ENCODE results near the gene OPRL1. TPM values are rescaled to one million over a fixed set of nuclear protein-coding genes. Genes with fewer than 3 reads are reported as not detected.
A peak's percentile ranks its signal among the peaks of the same experiment; 100 is the strongest.

The OPRL1 gene
- total and polyA plus RNA-seq, 2 donors (not counting 1 experiment from before 2014, with no cell fraction given) = 3.5 to 6.2 TPM

- POLR2A ChIA-PET = no interaction called here
- Histone ChIP-seq H3K4me3 (ENCODE audit: control extremely low read depth in 1 of 5, extremely low read depth in 1 of 5, insufficient read depth in 1 of 5, low read depth in 2 of 5, low read length in 4 of 5) (no peak overlapping the region), H3K9ac (ENCODE audit: low read length) (no peak overlapping the region), H3K36me3 (replicated peaks in 1 of 2; ENCODE audit: control extremely low read depth in 1 of 2, control insufficient read depth in 1 of 2, extremely low read depth in 1 of 2, insufficient read depth in 2 of 2, low read length in 1 of 2) (no peaks in the 10 kb centered on the region), H3K9me3 (ENCODE audit: control extremely low read depth in 1 of 3, control insufficient read depth in 2 of 3, insufficient read depth in 1 of 3, low read length in 2 of 3) (peaks cover 0 to 8% (median 0%) of the 10 kb centered on the region in 3 donors), H4K20me1 (ENCODE audit: control insufficient read depth, insufficient read depth, low read length, poor library complexity, severe bottlenecking) (no peaks in the 10 kb centered on the region), H3K4me2 (replicated peaks; ENCODE audit: low read depth, low read length, poor library complexity, severe bottlenecking) (no peak overlapping the region), H2AFZ (ENCODE audit: insufficient read depth, low read depth, low read length, poor library complexity, severe bottlenecking) (no peak overlapping the region), H3K4me1 (ENCODE audit: control insufficient read depth in 2 of 2, insufficient read depth in 2 of 2, low read length in 2 of 2) (peaks cover 9 to 18% of the 10 kb centered on the region in 2 donors), H3K79me2 (ENCODE audit: control insufficient read depth, insufficient read depth, low read length) (no peaks in the 10 kb centered on the region), H3K27ac (ENCODE audit: low read length in 2 of 2) (no peak overlapping the region), H3K27me3 (replicated peaks in 1 of 4; ENCODE audit: control extremely low read depth in 1 of 4, control insufficient read depth in 3 of 4, insufficient read depth in 4 of 4, low read length in 3 of 4) (peaks cover 0 to 52% (median 18%) of the 10 kb centered on the region in 4 experiments)
- ATAC-seq (ENCODE audit: low read depth) (no peak), DNase-seq (no peak)
- no peak overlapping the region for H3K4me3 Mint-ChIP-seq
- H3K4me1 Mint-ChIP-seq = peaks cover 15% of the 10 kb centered on the region
- peaks cover 23% of the 10 kb centered on the region for H3K27me3 Mint-ChIP-seq
- intact Hi-C loops (cut with micrococcal nuclease) = no loop called here
- WGBS (ENCODE audit: insufficient coverage) = 48% methylated on average over 22 of the region's 22 CpGs
- peak overlapping the region; percentile 26 for H3K27ac Mint-ChIP-seq
- no peaks in the 10 kb centered on the region for H3K9me3 Mint-ChIP-seq (ENCODE audit: insufficient read depth)
- no peak for TF ChIP-seq EZH2 (IDR thresholded peaks at IDR 0.05; ENCODE audit: borderline replicate concordance, insufficient read depth, low read depth, low read length, poor library complexity, severe bottlenecking)
- TF ChIP-seq CTCF (IDR thresholded peaks at IDR 0.05) = no peak
- CTCF ChIA-PET = no interaction called here
Observed at GRCh38 chr20:64055893-64056638, 23.8 kb upstream of the OPRL1 start.

GRCh38 chr20:64056639-64056888 lies 23.3 kb upstream of the OPRL1 start:
- Mint-ChIP-seq H3K27me3 (peaks cover 23% of the 10 kb centered on the region), H3K9me3 (ENCODE audit: insufficient read depth) (no peaks in the 10 kb centered on the region), H3K4me3 (no peak overlapping the region), H3K4me1 (peaks cover 15% of the 10 kb centered on the region), H3K27ac (no peak overlapping the region)
- Histone ChIP-seq H4K20me1 (ENCODE audit: control insufficient read depth, insufficient read depth, low read length, poor library complexity, severe bottlenecking) (no peaks in the 10 kb centered on the region), H3K27ac (ENCODE audit: low read length in 2 of 2) (no peak overlapping the region), H3K9ac (ENCODE audit: low read length) (no peak overlapping the region), H3K36me3 (replicated peaks in 1 of 2; ENCODE audit: control extremely low read depth in 1 of 2, control insufficient read depth in 1 of 2, extremely low read depth in 1 of 2, insufficient read depth in 2 of 2, low read length in 1 of 2) (no peaks in the 10 kb centered on the region), H2AFZ (ENCODE audit: insufficient read depth, low read depth, low read length, poor library complexity, severe bottlenecking) (no peak overlapping the region), H3K9me3 (ENCODE audit: control extremely low read depth in 1 of 3, control insufficient read depth in 2 of 3, insufficient read depth in 1 of 3, low read length in 2 of 3) (peaks cover 0 to 8% (median 0%) of the 10 kb centered on the region in 3 donors), H3K79me2 (ENCODE audit: control insufficient read depth, insufficient read depth, low read length) (no peaks in the 10 kb centered on the region), H3K4me2 (replicated peaks; ENCODE audit: low read depth, low read length, poor library complexity, severe bottlenecking) (no peak overlapping the region), H3K4me1 (ENCODE audit: control insufficient read depth in 2 of 2, insufficient read depth in 2 of 2, low read length in 2 of 2) (peaks cover 9 to 18% of the 10 kb centered on the region in 2 donors), H3K4me3 (ENCODE audit: control extremely low read depth in 1 of 5, extremely low read depth in 1 of 5, insufficient read depth in 1 of 5, low read depth in 2 of 5, low read length in 4 of 5) (no peak overlapping the region), H3K27me3 (replicated peaks in 1 of 4; ENCODE audit: control extremely low read depth in 1 of 4, control insufficient read depth in 3 of 4, insufficient read depth in 4 of 4, low read length in 3 of 4) (peaks cover 0 to 47% (median 14%) of the 10 kb centered on the region in 4 experiments)
- ATAC-seq (ENCODE audit: low read depth) (no peak), DNase-seq (no peak)
- intact Hi-C loops (cut with micrococcal nuclease) = no loop called here
- TF ChIP-seq EZH2 (IDR thresholded peaks at IDR 0.05; ENCODE audit: borderline replicate concordance, insufficient read depth, low read depth, low read length, poor library complexity, severe bottlenecking) (no peak), CTCF (IDR thresholded peaks at IDR 0.05) (no peak)
- 65% methylated on average over 7 of the region's 7 CpGs for WGBS (ENCODE audit: insufficient coverage)
- ChIA-PET CTCF (interaction anchor here (1.1 to 1.3 kb wide), 2 partner anchors 15 to 18 kb away, joined by 5 to 6 read pairs; no protein-coding TSS in a partner anchor), POLR2A (no interaction called here)

Measured in B cell (primary cell).